ENCODE measurements around the gene ZNF621.
A peak's percentile ranks its signal among the peaks of the same experiment; 100 is the strongest.
"Not testable (repeated sequence)": the region's sequence is repeated elsewhere in the genome, so short reads cannot be mapped to it uniquely, and the experiment has no call there.

Gene ZNF621

DNA sequence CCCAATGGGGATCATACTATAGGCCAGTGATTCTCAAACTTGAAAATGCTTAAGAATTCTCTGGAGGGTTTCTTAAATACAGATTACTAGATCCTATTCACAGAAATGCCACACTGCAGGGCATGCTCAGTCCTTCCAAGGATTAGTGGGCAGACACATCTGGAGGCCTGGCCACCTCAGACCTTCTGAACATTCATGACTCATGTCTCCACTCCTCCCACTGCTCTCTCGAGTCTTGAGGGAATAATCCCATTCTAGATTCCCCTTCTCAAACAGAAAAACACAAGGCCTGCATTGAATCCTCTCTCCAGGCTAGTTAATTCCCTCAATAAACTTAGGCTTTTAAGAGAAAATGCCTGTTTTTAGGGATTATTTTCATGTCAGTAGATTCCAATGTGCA, 22.1 kb downstream of the ZNF621 start:
- DNase-seq, result no peak

DNA sequence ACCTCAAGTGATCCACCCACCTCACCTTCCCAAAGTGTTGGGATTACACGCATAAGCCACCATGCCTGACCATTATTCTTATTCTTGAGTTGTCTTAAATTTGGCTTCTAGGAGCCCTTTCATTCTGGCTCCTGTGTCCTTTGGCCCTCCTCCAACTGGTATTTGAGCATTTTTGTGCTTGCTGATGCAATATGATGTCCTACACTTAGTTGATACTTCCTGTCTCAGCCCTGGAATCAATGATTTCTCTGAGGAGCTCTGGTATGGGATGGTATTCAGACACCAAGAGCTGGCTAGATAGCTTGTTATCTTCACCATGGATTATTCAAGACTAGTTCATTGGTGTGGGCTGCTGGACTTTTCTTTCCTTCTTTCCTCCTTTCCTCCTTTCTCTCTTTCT, 25.4 kb downstream of the ZNF621 start:
- no peak for DNase-seq

DNA sequence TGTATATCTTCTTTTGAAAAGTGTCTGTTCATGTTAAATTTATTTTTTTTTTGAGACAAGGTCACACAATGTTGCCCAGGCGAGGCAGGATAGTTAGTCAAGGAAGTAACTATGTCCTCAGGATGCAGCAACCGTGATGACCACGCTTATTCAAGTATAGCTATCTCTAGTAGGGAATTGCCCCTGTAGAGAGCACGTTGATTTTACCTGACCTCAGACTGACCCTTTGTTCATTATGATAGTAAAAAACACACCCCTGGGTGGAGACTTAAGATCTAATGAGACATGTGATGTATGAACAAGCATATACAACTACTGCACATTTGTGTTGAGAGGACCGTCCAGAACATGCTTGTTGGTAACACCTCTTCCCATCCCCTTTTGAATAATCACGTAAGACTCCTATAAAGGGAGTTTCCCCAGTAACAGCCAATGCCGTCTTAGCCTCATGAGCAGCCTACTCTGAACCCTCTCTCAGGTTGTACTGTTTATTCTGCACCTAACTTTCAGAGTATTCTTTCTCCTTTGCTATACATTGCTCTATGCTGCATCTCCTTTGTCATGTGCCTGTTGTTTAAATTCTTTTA, 32.9 kb downstream of the ZNF621 start:
- DNase-seq, result no peak

DNA sequence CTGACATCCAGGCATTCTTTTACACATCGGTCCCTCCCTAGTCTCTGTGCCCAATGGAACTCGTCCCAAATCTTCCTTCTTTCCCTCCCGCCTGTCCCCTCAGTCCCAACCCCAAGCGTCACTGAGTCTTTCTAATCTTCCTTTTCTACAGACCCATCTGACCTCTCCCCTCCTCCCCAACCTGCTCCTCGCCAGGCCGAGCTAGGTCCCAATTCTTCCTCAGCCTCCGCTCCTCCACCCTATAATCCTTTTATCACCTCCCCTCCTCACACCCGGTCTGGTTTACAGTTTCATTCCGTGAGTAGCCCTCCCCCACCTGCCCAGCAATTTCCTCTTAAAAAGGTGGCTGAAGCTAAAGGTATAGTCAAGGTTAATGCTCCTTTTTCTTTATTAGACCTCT, 37.7 kb downstream of the ZNF621 start:
- DNase-seq, result not testable (repeated sequence)

DNA sequence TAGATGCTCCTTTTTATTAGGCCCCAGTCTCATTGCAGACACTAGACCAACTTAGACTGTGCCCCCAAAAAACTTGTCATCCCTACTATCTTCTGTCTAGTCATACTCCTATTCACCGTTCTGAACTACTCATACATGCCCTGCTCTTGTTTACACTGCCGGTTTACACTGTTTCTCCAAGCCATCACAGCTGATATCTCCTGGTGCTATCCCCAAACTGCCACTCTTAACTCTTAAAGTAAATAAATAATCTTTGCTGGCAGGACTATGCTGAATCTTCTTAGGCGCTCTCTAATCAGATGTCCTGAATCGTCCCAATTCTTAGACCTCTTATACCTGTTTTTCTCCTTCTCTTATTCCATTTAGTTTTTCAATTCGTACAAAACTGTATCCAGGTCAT, 40.9 kb downstream of the ZNF621 start:
- not testable (repeated sequence) for DNase-seq

DNA sequence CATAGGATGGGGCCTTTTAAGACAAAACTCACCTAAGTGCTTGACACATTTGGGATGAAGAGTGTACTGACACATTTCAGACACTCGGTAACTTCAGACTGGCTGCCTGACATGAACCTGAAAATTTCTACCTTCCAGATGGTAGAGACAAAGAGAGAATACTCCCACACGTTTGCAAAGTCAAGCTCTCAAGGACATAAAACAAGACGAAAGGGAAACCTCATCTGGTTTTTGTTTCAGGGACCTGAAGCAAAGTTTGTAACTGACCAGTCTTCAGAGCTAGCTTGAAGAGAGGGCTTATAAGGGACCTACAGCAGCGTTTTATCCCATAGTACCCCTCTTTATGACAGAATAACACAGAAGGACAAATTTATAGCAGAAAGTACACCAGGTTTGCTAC, 41.9 kb downstream of the ZNF621 start:
- no peak for DNase-seq

DNA sequence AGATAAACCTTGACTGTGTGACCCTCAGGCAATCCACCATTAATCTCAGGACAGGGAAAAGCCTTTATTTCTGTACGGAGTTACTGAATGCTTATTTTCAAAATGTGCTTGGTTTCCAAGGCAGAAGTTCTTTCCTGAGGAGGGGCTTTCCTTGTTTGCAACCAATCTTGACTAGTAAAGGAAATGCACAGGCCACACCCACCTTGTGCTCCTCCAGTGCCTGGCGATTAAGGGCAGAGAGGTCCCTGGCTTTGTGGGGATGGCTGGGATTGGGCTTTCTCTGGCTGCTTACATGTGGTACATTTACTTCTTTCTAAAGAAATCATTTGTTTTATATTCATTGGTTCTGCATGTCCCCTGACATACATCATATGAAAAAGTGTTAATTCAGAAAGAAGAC, 47.8 kb downstream of the ZNF621 start:
- DNase-seq, result no peak

DNA sequence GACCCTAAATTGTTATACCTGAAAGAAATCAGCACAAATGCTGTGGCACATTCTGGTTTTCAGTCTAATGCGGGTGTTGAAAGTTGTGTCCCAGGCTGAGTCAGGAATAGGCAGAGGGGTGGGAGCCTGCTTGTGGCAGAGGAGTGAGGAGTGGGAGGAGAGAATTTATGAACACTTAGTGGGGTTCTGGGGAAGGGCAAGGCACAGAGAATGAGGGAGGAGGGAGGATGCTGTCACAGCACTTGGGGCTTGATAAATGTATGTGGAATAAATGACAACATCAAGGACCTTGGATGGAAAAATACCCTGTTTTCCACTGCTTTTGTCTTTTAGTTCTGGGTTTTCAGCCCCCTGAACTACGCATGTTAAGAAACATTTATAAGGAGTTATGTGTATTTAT, 49.3 kb downstream of the ZNF621 start:
- DNase-seq, result no peak

DNA sequence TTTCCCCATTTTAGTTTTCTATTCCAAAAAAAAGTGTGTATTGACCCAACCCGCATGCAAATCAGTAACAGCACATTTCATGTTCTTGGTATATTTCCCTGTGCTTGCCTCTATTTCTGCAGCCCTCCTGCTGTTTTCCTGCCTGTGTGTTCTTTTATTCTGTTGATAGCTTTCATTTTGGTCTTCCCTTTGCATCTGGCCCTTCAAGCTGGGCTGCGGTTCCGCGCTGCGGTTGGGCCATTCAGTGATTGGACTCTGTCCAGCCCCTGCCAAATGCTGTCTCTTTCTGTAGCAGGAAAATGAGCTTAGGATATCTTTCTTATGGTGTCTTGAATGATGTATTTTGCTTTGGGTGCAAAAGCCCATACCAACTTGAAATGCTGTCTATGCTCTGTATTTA, 49.9 kb downstream of the ZNF621 start:
- DNase-seq, result no peak

DNA sequence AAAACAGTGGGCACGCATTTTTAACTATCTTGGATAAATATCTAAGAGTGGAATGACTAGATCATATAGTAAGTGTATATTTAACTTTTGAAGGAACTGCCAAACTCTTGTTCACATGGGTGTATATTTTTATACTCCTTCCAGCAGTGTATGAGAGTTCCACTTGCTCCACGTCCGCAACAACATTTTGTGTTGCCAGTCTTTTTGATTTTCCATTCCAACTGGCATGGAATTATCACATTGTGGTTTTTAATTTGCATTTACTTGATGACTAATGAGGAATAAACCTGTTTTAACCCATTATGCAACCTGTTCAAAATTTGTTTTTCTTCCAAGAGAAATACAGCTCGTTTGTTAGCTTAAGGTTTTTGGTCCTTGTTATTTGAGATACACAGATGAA, 51.6 kb downstream of the ZNF621 start:
- no peak for DNase-seq

DNA sequence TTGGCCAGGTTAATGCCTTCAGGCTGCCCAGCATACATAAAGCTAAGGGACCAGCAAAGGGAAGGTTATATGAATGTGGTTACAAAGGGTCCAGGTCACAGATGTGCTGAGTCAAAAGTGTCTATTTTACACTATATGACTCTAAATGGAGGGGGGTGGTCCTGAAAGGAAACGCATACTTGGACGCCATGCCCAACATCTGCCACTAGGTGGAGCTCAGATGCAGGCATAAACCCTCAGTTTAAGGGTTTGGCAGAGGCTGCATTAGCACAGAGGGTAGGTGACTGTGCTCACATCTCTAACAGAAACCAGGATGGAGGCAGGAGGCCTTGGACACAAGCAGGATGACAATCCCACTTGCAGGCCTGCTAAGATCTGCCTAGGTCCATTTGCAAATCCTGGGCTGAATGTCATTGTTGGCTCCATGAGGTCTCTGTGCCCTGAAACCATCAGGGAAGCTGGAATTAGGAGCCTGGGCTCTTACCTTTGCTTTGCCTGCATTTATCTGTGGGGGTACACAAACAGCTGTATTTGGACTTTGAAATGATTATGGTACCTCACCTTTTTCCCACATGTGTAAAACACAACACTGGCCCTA, 55.8 kb downstream of the ZNF621 start:
- peak; percentile 57 to 64 for DNase-seq

DNA sequence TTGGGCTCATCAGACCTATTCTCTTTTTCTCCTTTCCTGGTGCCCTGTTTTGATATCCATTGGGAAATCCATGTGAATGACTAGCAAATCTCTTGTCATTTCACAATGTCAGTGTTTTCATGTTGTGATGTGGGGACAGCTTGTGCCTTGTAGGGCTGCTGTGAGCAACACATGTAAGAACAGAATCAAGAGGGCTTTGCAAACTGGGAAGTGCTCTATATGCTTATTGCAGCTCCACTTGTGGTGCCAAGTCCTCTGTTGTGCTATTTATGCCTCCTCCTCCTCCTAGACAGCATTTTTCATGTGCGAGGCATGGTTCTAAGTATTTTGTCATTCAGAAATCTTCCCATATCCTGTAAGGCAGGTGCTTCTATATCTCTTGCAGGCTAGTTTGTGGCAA, 56.4 kb downstream of the ZNF621 start:
- no peak for DNase-seq

DNA sequence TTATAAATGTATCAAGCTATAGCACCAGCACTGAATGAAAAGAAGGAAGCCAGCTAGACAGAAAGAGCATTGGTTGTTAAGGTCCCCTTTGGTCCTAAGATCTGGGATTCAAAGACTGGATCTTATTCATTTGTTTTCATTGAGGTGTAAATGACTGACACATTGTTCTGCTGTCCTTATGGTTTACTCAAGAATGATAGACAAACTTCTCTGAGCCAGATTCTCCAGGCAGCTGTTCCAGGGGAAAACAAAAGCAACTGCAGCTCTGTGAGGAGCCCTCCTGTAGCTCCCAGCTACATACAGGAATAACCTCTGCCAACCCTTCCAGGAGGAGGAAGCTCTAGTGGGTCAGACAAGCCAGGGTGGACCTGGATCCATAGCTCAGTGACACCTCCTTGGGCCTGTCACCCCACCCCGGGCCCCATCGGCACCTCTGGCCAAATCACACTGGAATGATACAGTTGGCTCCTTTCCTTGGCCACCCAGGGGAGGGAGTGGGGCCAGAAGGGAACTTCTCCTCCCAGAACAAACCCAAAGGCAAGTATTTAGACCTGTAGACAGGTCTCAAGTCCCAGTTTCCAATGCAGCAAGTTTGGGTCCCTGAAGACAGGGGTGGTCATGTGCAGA, 57.8 kb downstream of the ZNF621 start:
- DNase-seq, result no peak

DNA sequence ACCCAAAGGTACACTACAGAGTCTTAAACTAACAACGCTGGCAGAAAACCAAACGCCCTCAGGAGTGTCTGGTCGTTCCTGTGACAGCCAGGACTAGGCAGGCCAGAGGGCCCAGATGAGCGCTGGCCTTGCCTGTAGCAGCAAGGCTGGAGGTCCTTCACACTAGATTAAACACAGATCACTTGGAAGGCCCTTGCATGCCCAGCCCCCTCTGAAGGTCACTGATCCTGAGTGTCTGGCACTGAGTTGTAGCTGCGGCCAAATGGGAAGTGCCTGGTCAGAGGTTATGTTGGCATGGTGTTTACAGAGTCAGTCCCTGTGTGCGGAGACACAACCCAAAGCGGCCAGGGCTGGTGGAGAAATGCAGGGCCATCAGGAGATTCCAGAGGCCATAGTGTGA, 58.9 kb downstream of the ZNF621 start:
- no peak for DNase-seq

DNA sequence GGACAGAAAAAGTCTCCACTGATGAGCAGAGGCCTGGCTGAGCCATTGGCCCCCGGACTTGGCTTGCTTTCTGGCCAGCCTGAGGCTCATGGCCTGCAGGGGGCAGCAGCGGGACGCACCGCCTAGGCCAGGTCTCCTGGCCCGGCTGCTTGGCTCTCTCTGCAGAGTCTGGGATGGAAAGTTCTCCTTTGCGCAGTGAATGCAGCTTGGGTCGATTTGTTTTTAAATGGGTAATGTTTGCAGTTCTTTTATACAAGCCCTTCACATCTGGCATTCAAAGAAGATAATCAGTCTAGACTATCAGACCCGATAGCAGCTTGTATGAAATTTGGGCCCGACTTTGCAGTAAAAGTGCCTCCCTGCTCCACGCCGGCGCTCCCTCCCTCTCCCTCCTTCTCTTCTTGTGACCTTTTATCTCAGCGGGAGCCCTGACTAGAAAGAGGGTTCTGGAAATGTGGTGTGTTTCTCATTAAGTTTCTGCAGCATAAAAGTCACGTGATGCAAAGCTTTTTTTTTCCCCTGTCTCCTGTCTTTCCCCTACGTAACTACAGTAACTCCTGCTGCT, 59.9 kb downstream of the ZNF621 start:
- DNase-seq, result peak; percentile 74 to 80

DNA sequence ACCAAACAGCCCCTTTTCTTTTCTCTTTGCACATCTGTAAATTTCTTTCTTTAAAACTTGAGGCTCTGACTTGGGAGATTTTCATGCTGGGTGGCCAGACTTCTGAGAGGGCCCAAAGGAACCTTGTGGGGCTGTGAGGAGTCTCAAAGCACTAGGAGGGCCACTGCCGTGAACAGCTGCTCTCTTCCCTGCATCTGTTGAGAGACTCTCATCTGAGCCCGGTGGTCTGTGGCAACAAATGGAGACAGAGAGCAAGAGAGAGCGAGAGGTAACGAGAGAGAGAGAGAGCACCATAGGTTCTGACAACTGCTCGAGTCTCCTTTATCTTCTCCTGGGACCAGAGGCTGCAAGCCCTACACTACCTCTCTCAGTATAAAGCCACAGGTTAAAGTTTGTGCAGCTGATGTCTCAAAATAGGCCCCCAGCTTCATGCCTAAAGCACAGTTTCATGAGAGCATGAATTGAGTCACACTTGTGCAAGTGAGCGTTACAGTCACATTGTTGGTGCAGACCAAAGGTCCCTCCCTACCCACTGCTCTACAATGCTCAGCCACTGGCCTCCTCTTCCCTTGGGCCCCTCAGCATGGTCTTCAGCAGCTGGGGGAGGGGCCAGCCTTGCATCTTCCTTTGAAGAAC, 60.7 kb downstream of the ZNF621 start:
- no peak for DNase-seq

DNA sequence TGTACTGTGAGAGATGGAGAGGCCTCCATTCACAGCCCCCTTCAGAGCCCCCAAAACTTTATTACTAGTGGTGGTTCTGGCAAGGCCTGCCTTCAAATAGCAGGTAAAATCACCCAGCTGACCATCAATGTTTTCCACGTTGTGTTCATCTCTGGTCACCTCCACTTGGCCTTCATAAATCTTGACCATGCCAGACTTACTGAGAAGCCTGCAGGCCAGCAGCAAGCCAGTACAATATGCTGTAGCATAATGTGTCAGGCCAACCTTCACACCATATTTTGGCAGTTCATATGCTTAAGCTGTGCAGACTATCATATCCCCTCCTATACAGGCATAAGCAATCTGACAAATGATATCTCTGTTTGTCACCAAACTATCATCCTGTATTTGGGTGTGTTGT, 62.1 kb downstream of the ZNF621 start:
- DNase-seq, result no peak

DNA sequence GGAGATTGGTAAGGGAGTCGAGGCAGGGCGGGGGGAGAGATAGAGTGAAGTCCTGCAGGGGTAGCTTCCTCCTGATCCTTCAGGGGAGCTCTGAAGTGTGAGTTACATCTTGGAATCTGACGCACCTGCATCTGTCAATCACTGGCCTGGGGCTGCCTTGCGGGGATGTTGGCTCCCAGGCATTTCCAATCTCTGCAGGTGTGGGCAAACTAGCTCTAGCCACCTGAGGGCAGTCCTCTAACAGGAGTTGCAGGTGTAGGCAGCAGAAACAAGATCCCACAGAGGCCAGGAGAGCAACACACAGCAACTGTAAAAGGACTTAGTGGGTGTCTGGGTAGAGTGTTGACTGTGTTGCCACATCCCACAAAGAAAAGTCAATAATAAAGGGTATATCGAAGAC, 63.6 kb downstream of the ZNF621 start:
- no peak for DNase-seq
